ENCODE results near the gene ARL14.
"Not testable (repeated sequence)": the region's sequence is repeated elsewhere in the genome, so short reads cannot be mapped to it uniquely, and the experiment has no call there.

The ARL14 gene

DNA sequence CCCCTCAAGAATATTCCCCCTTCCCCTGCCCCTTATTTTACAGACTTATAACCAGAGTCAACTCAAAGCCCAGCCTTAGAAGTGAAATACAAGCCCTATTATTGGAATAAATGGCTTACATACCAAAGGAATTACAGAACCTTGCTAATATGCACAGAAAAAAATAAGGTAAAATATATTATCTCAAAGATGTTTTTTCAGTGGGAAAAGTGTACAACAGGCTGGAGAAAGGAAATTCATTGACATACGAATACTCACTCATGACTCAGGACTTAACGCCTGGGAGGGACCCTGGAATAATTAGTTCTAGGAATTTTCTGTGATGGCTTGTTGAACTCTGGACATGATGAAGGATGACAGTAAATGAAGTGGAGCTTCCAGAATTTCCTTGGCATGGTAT, 27.0 kb downstream of the ARL14 start:
- no peaks in the 10 kb centered on the region for H3K27me3 ChIP-seq (ENCODE audit: control insufficient read depth, insufficient read depth, low read length)
- H3K4me1 ChIP-seq (ENCODE audit: control insufficient read depth, insufficient read depth, low read length) = no peaks in the 10 kb centered on the region
- H3K27ac ChIP-seq (ENCODE audit: low read depth, low read length) = no peak overlapping the region
- H3K4me3 ChIP-seq (ENCODE audit: low read length) = no peak overlapping the region
- H3K36me3 ChIP-seq (ENCODE audit: control insufficient read depth, insufficient read depth, low read length) = no peaks in the 10 kb centered on the region
- H3K9ac ChIP-seq (ENCODE audit: low read length) = no peak overlapping the region

- Histone ChIP-seq H3K4me3 (ENCODE audit: low read length) (no peak overlapping the region), H3K4me1 (ENCODE audit: control insufficient read depth, insufficient read depth, low read length) (no peaks in the 10 kb centered on the region), H3K27ac (ENCODE audit: low read depth, low read length) (no peak overlapping the region), H3K9ac (ENCODE audit: low read length) (no peak overlapping the region), H3K27me3 (ENCODE audit: control insufficient read depth, insufficient read depth, low read length) (no peaks in the 10 kb centered on the region), H3K36me3 (ENCODE audit: control insufficient read depth, insufficient read depth, low read length) (no peaks in the 10 kb centered on the region)
Measured at GRCh38 chr3:160707187-160707794, 30.3 kb downstream of the ARL14 start.

- H3K4me3 ChIP-seq (ENCODE audit: low read length) = no peak overlapping the region
- no peak overlapping the region for H3K27ac ChIP-seq (ENCODE audit: low read depth, low read length)
- H3K27me3 ChIP-seq (ENCODE audit: control insufficient read depth, insufficient read depth, low read length) = no peaks in the 10 kb centered on the region
- H3K36me3 ChIP-seq (ENCODE audit: control insufficient read depth, insufficient read depth, low read length) = no peaks in the 10 kb centered on the region
- H3K9ac ChIP-seq (ENCODE audit: low read length) = no peak overlapping the region
- H3K4me1 ChIP-seq (ENCODE audit: control insufficient read depth, insufficient read depth, low read length) = no peaks in the 10 kb centered on the region
Measured at GRCh38 chr3:160709477-160710182, 32.7 kb downstream of the ARL14 start.

GRCh38 chr3:160713144-160713543, 36.2 kb downstream of the ARL14 start:
- not testable (repeated sequence) for H3K27ac ChIP-seq (ENCODE audit: low read depth, low read length); H3K4me1 ChIP-seq (ENCODE audit: control insufficient read depth, insufficient read depth, low read length); H3K4me3 ChIP-seq (ENCODE audit: low read length); H3K27me3 ChIP-seq (ENCODE audit: control insufficient read depth, insufficient read depth, low read length); H3K9ac ChIP-seq (ENCODE audit: low read length); H3K36me3 ChIP-seq (ENCODE audit: control insufficient read depth, insufficient read depth, low read length)

DNA sequence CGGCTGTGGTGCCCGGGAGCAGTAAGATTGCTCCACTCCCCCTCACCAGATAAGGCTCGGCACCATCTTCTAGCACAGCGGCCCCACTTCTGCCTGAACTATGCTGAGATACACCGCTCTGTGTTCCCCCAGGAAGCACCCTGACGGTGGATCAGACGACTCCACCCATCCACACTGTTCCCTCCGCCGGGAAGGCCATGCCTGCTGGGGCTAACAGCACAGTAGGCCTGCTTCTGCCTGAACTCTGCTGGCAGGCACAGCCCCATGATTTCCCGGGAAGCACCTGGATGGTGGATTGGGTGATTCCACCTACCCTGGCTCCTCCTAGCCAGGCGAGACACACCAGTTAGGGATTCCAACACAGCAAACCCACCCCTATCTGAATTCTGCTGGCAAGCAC, 42.8 kb downstream of the ARL14 start:
- Histone ChIP-seq H3K27me3 (ENCODE audit: control insufficient read depth, insufficient read depth, low read length) (no peaks in the 10 kb centered on the region), H3K36me3 (ENCODE audit: control insufficient read depth, insufficient read depth, low read length) (no peaks in the 10 kb centered on the region), H3K27ac (ENCODE audit: low read depth, low read length) (no peak overlapping the region), H3K9ac (ENCODE audit: low read length) (no peak overlapping the region), H3K4me1 (ENCODE audit: control insufficient read depth, insufficient read depth, low read length) (no peaks in the 10 kb centered on the region), H3K4me3 (ENCODE audit: low read length) (no peak overlapping the region)

DNA sequence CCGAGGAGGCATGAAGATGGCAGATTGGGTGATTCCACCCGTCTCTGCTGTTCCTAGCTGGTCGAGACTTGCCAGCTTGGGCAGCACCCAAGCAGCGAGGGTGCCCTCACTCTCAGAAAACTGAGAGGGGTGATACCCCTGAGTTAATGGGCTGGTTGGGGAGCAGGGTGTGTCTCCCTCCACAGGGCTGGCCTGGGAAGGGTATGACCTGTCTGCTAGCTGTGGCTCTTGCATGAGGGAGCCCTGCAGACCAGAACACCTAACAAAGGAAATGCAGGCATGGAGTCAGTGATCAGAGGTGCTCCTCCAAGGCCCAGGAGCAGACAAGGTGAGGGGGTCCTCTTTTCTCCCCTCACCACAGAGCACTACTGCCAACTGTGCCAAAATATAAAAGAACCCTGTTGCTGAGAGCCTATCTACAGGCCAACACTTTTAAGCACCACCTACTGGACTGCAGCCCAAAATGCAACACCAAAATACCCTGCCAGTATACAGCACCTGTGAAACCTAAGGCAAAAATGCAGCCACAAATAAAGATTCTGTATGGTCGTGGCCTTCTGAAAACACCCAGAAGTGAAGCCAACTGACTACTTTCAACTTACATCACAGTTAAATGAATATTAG, 43.3 kb downstream of the ARL14 start:
- Histone ChIP-seq H3K36me3 (ENCODE audit: control insufficient read depth, insufficient read depth, low read length) (no peaks in the 10 kb centered on the region), H3K27ac (ENCODE audit: low read depth, low read length) (no peak overlapping the region), H3K4me1 (ENCODE audit: control insufficient read depth, insufficient read depth, low read length) (no peaks in the 10 kb centered on the region), H3K9ac (ENCODE audit: low read length) (no peak overlapping the region), H3K4me3 (ENCODE audit: low read length) (no peak overlapping the region), H3K27me3 (ENCODE audit: control insufficient read depth, insufficient read depth, low read length) (no peaks in the 10 kb centered on the region)

DNA sequence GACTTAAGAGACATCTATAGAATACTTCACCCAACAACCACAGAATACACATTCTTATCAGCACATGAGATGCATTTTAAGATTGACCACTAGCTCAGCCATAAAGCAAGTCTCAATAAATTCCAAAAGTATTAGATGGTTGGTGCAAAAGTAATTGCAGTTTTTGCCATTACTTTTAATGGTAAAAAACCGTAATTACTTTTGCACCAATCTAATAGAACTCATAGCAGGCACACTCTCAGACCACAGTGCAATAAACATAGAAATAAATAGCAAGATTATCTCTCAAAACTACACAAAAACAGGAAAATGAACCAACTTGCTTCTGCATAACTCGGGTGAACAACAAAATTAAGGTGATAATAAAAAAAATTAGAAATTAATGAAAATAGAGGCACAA, 45.4 kb downstream of the ARL14 start:
- Histone ChIP-seq H3K4me3 (ENCODE audit: low read length) (no peak overlapping the region), H3K27ac (ENCODE audit: low read depth, low read length) (no peak overlapping the region), H3K36me3 (ENCODE audit: control insufficient read depth, insufficient read depth, low read length) (no peaks in the 10 kb centered on the region), H3K4me1 (ENCODE audit: control insufficient read depth, insufficient read depth, low read length) (no peaks in the 10 kb centered on the region), H3K27me3 (ENCODE audit: control insufficient read depth, insufficient read depth, low read length) (no peaks in the 10 kb centered on the region), H3K9ac (ENCODE audit: low read length) (no peak overlapping the region)

- Histone ChIP-seq H3K27me3 (ENCODE audit: control insufficient read depth, insufficient read depth, low read length) (no peaks in the 10 kb centered on the region), H3K27ac (ENCODE audit: low read depth, low read length) (no peak overlapping the region), H3K9ac (ENCODE audit: low read length) (no peak overlapping the region), H3K4me3 (ENCODE audit: low read length) (no peak overlapping the region), H3K4me1 (ENCODE audit: control insufficient read depth, insufficient read depth, low read length) (no peaks in the 10 kb centered on the region), H3K36me3 (ENCODE audit: control insufficient read depth, insufficient read depth, low read length) (no peaks in the 10 kb centered on the region)
Measured at GRCh38 chr3:160725338-160725737, 48.4 kb downstream of the ARL14 start.

All from rectal smooth muscle tissue (tissue), 1 donor.